Liver (tissue), 9 donors: ENCODE results near the gene DIP2C. TPM values are rescaled to one million over a fixed set of nuclear protein-coding genes. Genes with fewer than 3 reads are reported as not detected.

Source experiments
- DNase-seq: peaks from one replicate; pipeline ENCODE4 v3.0.0-alpha.2; 2017; ENCODE audit warnings: low spot score
- H3K27ac ChIP-seq, 2 donors: one replicate each; pipeline ENCODE4 v1.7.0; 2013; ENCODE audit warnings: inconsistent platforms in 2 of 2, low read length in 2 of 2, control low read depth in 1 of 2, low read depth in 1 of 2, mild to moderate bottlenecking in 1 of 2
- H3K27me3 ChIP-seq, 4 donors: one replicate each; pipeline versions ENCODE4 v1.6.1 to v1.7.0; 2013; ENCODE audit warnings: low read length in 3 of 4, inconsistent platforms in 1 of 4, mild to moderate bottlenecking in 1 of 4, moderate library complexity in 1 of 4; ENCODE audit not compliant: control insufficient read depth in 4 of 4, insufficient read depth in 4 of 4
- H3K36me3 ChIP-seq, 4 donors: one replicate each; pipeline versions ENCODE4 v1.6.1 to v1.7.0; 2013; ENCODE audit warnings: low read length in 3 of 4, mild to moderate bottlenecking in 3 of 4, low read depth in 1 of 4, moderate library complexity in 1 of 4; ENCODE audit not compliant: control insufficient read depth in 4 of 4, insufficient read depth in 3 of 4
- H3K4me1 ChIP-seq, 4 donors: one replicate each; pipeline versions ENCODE4 v1.6.1 to v1.7.0; 2013; ENCODE audit warnings: low read length in 3 of 4, mild to moderate bottlenecking in 3 of 4, moderate library complexity in 1 of 4; ENCODE audit not compliant: control insufficient read depth in 4 of 4, insufficient read depth in 4 of 4
- H3K4me3 ChIP-seq, 3 donors: one replicate each; pipeline versions ENCODE4 v1.6.1 to v1.7.0; 2013; ENCODE audit warnings: low read length in 3 of 3, control low read depth in 1 of 3, low read depth in 1 of 3, mild to moderate bottlenecking in 1 of 3
- H3K9ac ChIP-seq, 2 donors: one replicate each; pipeline ENCODE4 v1.7.0; 2013; ENCODE audit warnings: low read length in 2 of 2, mild to moderate bottlenecking in 2 of 2, moderate library complexity in 2 of 2, control low read depth in 1 of 2, low read depth in 1 of 2
- H3K9me3 ChIP-seq, 4 donors: one replicate each; pipeline versions ENCODE4 v1.6.1 to v1.7.0; 2013; ENCODE audit warnings: low read length in 3 of 4; ENCODE audit not compliant: control insufficient read depth in 4 of 4
- FOXA1 ChIP-seq: IDR thresholded peaks from 2 replicates; pipeline ENCODE4 v1.6.1; 2016; ENCODE audit warnings: antibody characterized with exemption
- FOXA2 ChIP-seq: IDR thresholded peaks from 2 replicates; pipeline ENCODE4 v1.6.1; 2016; ENCODE audit warnings: antibody characterized with exemption
- GABPA ChIP-seq, 2 donors: IDR thresholded peaks in 1 of 2; conservative IDR thresholded peaks in 1 of 2; 2 replicates each; pipeline ENCODE4 v1.6.1; 2016; ENCODE audit warnings: antibody characterized with exemption in 2 of 2, mild to moderate bottlenecking in 1 of 2, moderate library complexity in 1 of 2
- HNF4A ChIP-seq, 2 donors: conservative IDR thresholded peaks; 2 replicates each; pipeline ENCODE4 v1.6.1; 2016; ENCODE audit warnings: antibody characterized with exemption in 2 of 2, mild to moderate bottlenecking in 2 of 2
- HNF4G ChIP-seq: IDR thresholded peaks from 2 replicates; pipeline ENCODE4 v1.6.1; 2016; ENCODE audit warnings: antibody characterized with exemption
- JUND ChIP-seq, 2 donors: IDR thresholded peaks; 2 replicates each; pipeline ENCODE4 v1.6.1; 2016; ENCODE audit warnings: antibody characterized with exemption in 2 of 2
- RAD21 ChIP-seq, 2 donors: IDR thresholded peaks; 2 replicates each; pipeline ENCODE4 v1.6.1; 2016; ENCODE audit warnings: antibody characterized with exemption in 2 of 2, mild to moderate bottlenecking in 2 of 2
- RXRA ChIP-seq, 2 donors: IDR thresholded peaks; 2 replicates each; pipeline ENCODE4 v1.6.1; 2017 to 2018; ENCODE audit warnings: antibody characterized with exemption in 2 of 2, mild to moderate bottlenecking in 1 of 2
- SP1 ChIP-seq: IDR thresholded peaks from 2 replicates; pipeline ENCODE4 v1.6.1; 2018; ENCODE audit warnings: antibody characterized with exemption, mild to moderate bottlenecking
- TAF1 ChIP-seq: conservative IDR thresholded peaks from 2 replicates; pipeline ENCODE4 v1.6.1; 2016; ENCODE audit warnings: antibody characterized with exemption, mild to moderate bottlenecking
- YY1 ChIP-seq: IDR thresholded peaks from 2 replicates; pipeline ENCODE4 v1.6.1; 2016; ENCODE audit warnings: antibody characterized with exemption, mild to moderate bottlenecking
- WGBS: extraction: QIAGEN DNeasy Blood & Tissue Kit; methylation state at CpG from one replicate; pipeline ENCODE4 v1.1.7; 2013; 5-methylcytosine and 5-hydroxymethylcytosine counted together
- polyA plus RNA-seq, 2 donors: library from polyadenylated mRNA; stranded (reverse) in 1 of 2; unstranded in 1 of 2; fragments of 200-250 nt in 1 of 2; fragments of >200 nt in 1 of 2; fragmentation: Nextera tagmentation in 1 of 2; extraction: Ambion mirVana in 1 of 2; gene quantifications; one replicate each; pipeline versions ENCODE4 v1.2.1 to v1.2.3, GENCODE V29; 2013 to 2015
- total RNA-seq, 2 donors: library from RNA; depleted of rRNA; stranded (reverse); fragments of >200 nt; gene quantifications; one replicate each; pipeline ENCODE4 v1.2.3, GENCODE V29; 2014
- TF ChIP-seq, protein P1 (sequence below): IDR thresholded peaks from 2 replicates; pipeline ENCODE4 v1.6.1; 2016; ENCODE audit warnings: antibody characterized with exemption
- TF ChIP-seq, protein P2 (sequence below): IDR thresholded peaks from 2 replicates; pipeline ENCODE4 v1.6.1; 2016; ENCODE audit warnings: antibody characterized with exemption, mild to moderate bottlenecking
- TF ChIP-seq, protein P3 (sequence below): IDR thresholded peaks from 2 replicates; pipeline ENCODE4 v1.6.1; 2016; ENCODE audit warnings: antibody characterized with exemption
- TF ChIP-seq, protein P4 (sequence below): IDR thresholded peaks from 2 replicates; pipeline ENCODE4 v1.6.1; 2016; ENCODE audit warnings: antibody characterized with exemption
- TF ChIP-seq, protein P5 (sequence below): fragments of 150-350 bp; IDR thresholded peaks from 2 replicates; pipeline ENCODE4 v1.5.1; 2017; ENCODE audit warnings: improper control_type of control experiment, low read depth, low read length; ENCODE audit not compliant: missing input control
- donor health status: healthy.
- donor health status: healthy.
- donor health status: healthy.
- donor health status: healthy.
- donor health status: healthy.

The DIP2C gene
- total and polyA plus RNA-seq, 4 donors: 4.2 to 12.2 (median 5.7) TPM

DNA sequence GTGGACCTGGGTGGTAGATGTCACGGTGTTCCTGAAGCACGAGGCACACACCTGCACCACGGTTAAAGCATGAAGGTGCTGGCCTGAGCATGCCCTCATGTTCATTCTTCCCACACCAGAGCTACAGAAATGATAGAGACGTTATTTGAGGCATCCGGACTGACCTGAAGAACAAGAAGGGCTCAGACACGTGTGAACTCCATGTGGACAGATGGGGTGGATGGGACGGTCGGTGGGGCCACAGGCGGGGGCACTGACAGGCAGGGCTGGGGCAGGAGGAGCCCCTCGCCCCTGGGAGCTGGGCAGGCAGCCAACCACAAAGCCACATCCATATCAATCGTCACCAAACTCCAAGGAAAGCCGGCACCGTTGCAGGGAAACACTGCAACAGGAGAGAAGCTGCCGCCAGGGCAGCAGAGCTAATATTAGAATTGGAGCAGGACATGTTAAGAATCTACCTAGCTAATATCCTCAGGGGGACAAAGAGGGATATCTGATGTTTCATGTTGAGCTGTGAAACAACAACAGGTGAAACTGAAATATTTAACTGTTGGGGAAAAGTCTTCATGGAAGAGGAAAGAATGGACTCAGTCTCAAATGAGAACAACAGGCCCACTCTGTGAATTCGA is 37.8 kb upstream of the DIP2C start:
- Histone ChIP-seq H3K27ac (no peak overlapping the region), H3K27me3 (peaks cover 0 to 2% (median 0%) of the 10 kb centered on the region in 4 donors), H3K9ac (no peak overlapping the region), H3K4me3 (no peak overlapping the region), H3K36me3 (no peaks in the 10 kb centered on the region), H3K9me3 (peaks cover 0 to 3% (median 0%) of the 10 kb centered on the region in 4 donors), H3K4me1 (no peaks in the 10 kb centered on the region)
- WGBS: 67% methylated on average over 15 of the region's 15 CpGs
- no peak for DNase-seq
- TF ChIP-seq, protein P1, sequence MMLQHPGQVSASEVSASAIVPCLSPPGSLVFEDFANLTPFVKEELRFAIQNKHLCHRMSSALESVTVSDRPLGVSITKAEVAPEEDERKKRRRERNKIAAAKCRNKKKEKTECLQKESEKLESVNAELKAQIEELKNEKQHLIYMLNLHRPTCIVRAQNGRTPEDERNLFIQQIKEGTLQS: no peak
- TF ChIP-seq FOXA2: no peak
- TF ChIP-seq, protein P2, sequence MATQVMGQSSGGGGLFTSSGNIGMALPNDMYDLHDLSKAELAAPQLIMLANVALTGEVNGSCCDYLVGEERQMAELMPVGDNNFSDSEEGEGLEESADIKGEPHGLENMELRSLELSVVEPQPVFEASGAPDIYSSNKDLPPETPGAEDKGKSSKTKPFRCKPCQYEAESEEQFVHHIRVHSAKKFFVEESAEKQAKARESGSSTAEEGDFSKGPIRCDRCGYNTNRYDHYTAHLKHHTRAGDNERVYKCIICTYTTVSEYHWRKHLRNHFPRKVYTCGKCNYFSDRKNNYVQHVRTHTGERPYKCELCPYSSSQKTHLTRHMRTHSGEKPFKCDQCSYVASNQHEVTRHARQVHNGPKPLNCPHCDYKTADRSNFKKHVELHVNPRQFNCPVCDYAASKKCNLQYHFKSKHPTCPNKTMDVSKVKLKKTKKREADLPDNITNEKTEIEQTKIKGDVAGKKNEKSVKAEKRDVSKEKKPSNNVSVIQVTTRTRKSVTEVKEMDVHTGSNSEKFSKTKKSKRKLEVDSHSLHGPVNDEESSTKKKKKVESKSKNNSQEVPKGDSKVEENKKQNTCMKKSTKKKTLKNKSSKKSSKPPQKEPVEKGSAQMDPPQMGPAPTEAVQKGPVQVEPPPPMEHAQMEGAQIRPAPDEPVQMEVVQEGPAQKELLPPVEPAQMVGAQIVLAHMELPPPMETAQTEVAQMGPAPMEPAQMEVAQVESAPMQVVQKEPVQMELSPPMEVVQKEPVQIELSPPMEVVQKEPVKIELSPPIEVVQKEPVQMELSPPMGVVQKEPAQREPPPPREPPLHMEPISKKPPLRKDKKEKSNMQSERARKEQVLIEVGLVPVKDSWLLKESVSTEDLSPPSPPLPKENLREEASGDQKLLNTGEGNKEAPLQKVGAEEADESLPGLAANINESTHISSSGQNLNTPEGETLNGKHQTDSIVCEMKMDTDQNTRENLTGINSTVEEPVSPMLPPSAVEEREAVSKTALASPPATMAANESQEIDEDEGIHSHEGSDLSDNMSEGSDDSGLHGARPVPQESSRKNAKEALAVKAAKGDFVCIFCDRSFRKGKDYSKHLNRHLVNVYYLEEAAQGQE: no peak
- no peak for TF ChIP-seq SP1
- TF ChIP-seq, protein P3, sequence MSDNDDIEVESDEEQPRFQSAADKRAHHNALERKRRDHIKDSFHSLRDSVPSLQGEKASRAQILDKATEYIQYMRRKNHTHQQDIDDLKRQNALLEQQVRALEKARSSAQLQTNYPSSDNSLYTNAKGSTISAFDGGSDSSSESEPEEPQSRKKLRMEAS: no peak
- TF ChIP-seq FOXA1: no peak
- TF ChIP-seq HNF4A (conservative IDR thresholded peaks at IDR 0.05): no peak
- TF ChIP-seq TAF1: no peak
- no peak for TF ChIP-seq RAD21 (IDR thresholded peaks at IDR 0.05)
- no peak for TF ChIP-seq RXRA (IDR thresholded peaks at IDR 0.05)
- TF ChIP-seq YY1: no peak

DNA sequence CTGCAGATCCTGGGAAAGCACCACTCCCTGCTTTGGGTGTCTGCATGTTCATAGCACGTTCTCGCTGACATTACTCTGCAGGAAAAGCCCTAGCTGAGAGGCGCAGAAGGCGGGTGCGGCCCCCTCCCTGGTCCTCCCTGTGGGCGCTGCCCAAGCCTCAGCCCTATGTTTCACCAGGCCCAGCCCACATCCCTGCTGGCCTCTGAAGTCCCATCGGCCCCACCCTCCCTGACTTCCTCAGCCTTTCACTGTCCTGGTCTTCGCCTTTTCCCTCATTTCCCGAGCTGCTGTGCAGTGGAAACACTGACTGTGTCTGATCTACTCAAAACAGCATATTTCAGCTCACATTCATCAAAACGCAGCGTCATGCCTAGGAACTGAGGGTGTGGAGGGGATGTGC is 36.3 kb upstream of the DIP2C start:
- WGBS: 77% methylated on average over 11 of the region's 11 CpGs
- no peaks in the 10 kb centered on the region for H3K36me3 ChIP-seq
- H3K9ac ChIP-seq: no peak overlapping the region
- H3K27me3 ChIP-seq: no peaks in the 10 kb centered on the region
- TF ChIP-seq GABPA (IDR thresholded peaks at IDR 0.05 in 1 of 2, conservative IDR thresholded peaks at IDR 0.05 in 1 of 2) (no peak), HNF4G (no peak), RAD21 (IDR thresholded peaks at IDR 0.05) (no peak), JUND (IDR thresholded peaks at IDR 0.05) (no peak), YY1 (no peak), FOXA1 (no peak)
- TF ChIP-seq, protein P3: no peak
- TF ChIP-seq, protein P2: no peak
- TF ChIP-seq, protein P4, sequence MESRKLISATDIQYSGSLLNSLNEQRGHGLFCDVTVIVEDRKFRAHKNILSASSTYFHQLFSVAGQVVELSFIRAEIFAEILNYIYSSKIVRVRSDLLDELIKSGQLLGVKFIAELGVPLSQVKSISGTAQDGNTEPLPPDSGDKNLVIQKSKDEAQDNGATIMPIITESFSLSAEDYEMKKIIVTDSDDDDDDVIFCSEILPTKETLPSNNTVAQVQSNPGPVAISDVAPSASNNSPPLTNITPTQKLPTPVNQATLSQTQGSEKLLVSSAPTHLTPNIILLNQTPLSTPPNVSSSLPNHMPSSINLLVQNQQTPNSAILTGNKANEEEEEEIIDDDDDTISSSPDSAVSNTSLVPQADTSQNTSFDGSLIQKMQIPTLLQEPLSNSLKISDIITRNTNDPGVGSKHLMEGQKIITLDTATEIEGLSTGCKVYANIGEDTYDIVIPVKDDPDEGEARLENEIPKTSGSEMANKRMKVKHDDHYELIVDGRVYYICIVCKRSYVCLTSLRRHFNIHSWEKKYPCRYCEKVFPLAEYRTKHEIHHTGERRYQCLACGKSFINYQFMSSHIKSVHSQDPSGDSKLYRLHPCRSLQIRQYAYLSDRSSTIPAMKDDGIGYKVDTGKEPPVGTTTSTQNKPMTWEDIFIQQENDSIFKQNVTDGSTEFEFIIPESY: no peak
- TF ChIP-seq, protein P5, sequence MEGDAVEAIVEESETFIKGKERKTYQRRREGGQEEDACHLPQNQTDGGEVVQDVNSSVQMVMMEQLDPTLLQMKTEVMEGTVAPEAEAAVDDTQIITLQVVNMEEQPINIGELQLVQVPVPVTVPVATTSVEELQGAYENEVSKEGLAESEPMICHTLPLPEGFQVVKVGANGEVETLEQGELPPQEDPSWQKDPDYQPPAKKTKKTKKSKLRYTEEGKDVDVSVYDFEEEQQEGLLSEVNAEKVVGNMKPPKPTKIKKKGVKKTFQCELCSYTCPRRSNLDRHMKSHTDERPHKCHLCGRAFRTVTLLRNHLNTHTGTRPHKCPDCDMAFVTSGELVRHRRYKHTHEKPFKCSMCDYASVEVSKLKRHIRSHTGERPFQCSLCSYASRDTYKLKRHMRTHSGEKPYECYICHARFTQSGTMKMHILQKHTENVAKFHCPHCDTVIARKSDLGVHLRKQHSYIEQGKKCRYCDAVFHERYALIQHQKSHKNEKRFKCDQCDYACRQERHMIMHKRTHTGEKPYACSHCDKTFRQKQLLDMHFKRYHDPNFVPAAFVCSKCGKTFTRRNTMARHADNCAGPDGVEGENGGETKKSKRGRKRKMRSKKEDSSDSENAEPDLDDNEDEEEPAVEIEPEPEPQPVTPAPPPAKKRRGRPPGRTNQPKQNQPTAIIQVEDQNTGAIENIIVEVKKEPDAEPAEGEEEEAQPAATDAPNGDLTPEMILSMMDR: no peak
- no peaks in the 10 kb centered on the region for H3K4me1 ChIP-seq
- DNase-seq: no peak
- H3K27ac ChIP-seq: no peak overlapping the region
- H3K9me3 ChIP-seq: no peaks in the 10 kb centered on the region
- H3K4me3 ChIP-seq: no peak overlapping the region
